HUES6 (cell line): Measurements from ENCODE around the gene AQP5.

ENCODE experiments used
- H3K27ac ChIP-seq: 2 replicates; pipeline ENCODE4 v1.7.0; 2013; ENCODE audit warnings: low read depth, mild to moderate bottlenecking, low read length, inconsistent platforms
- H3K27me3 ChIP-seq: 2 replicates; pipeline ENCODE4 v1.6.1; 2013; ENCODE audit warnings: low read length; ENCODE audit not compliant: control insufficient read depth, insufficient read depth
- H3K36me3 ChIP-seq: 2 replicates; pipeline ENCODE4 v1.6.1; 2013; ENCODE audit warnings: low read length; ENCODE audit not compliant: control insufficient read depth, insufficient read depth
- H3K4me1 ChIP-seq: 2 replicates; pipeline ENCODE4 v1.6.1; 2013; ENCODE audit warnings: low read length; ENCODE audit not compliant: control insufficient read depth, insufficient read depth
- H3K4me3 ChIP-seq: 2 replicates; pipeline ENCODE4 v1.5.1; 2013; ENCODE audit warnings: low read depth, low read length
- H3K9ac ChIP-seq: one replicate; pipeline ENCODE4 v1.6.1; 2013; ENCODE audit warnings: mild to moderate bottlenecking, low read length
- H3K9me3 ChIP-seq: 2 replicates; pipeline ENCODE4 v1.6.1; 2013; ENCODE audit warnings: low read depth, low read length; ENCODE audit not compliant: control insufficient read depth, insufficient read depth

Gene AQP5

GRCh38 chr12:49922349-49923034 is 39.2 kb upstream of the AQP5 start:
- Histone ChIP-seq H3K9ac (no peak overlapping the region), H3K4me1 (no peaks in the 10 kb centered on the region), H3K4me3 (no peak overlapping the region), H3K36me3 (no peaks in the 10 kb centered on the region), H3K27ac (no peak overlapping the region), H3K27me3 (0 out of 2 replicates have a peak, but pooled peaks cover 2% of the 10 kb centered on the region), H3K9me3 (no peaks in the 10 kb centered on the region)

- Histone ChIP-seq H3K9me3 (no peaks in the 10 kb centered on the region), H3K36me3 (no peaks in the 10 kb centered on the region), H3K27ac (no peak overlapping the region), H3K9ac (no peak overlapping the region), H3K27me3 (0 out of 2 replicates have a peak, but pooled peaks cover 2% of the 10 kb centered on the region), H3K4me1 (no peaks in the 10 kb centered on the region), H3K4me3 (no peak overlapping the region)
Observed at GRCh38 chr12:49923035-49923644, 38.5 kb upstream of the AQP5 start.

DNA sequence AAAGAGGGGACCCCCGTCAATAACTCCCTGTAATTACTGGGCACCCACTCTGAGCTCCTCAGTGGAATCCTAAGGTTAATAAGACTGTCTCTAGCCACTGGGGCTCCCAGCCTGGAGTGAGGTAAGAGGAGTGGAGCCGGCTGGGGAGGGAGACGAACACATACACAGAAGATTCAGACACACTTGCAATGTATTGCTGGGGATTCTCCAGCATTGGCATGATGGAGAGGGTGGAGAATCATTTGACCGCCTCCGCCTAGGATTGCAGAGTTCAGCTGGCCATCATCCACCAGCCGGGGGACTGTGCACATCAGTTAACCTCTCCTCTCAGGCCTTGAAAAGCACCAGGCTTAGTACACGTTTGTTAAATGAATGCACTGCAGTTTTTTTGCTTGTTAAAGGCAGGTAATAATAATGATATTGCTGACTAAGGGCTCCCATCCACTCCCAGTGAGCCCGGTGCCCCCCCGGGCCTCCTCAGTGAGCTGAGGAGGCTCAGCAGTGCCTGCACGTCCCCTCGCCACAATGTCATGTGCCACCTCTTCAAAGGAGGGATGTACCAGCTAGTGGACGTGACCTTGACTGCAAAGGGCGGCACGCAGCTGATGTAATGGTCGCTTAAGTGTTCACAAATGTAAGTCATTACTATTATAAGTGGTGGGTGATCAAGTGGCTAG is 37.7 kb upstream of the AQP5 start:
- no peak overlapping the region for H3K9ac ChIP-seq
- H3K4me1 ChIP-seq: no peaks in the 10 kb centered on the region
- H3K9me3 ChIP-seq: no peaks in the 10 kb centered on the region
- H3K27me3 ChIP-seq: 0 out of 2 replicates have a peak, but pooled peaks cover 2% of the 10 kb centered on the region
- no peaks in the 10 kb centered on the region for H3K36me3 ChIP-seq
- H3K4me3 ChIP-seq: no peak overlapping the region
- no peak overlapping the region for H3K27ac ChIP-seq

GRCh38 chr12:49924628-49925246 is 36.9 kb upstream of the AQP5 start:
- Histone ChIP-seq H3K9ac (no peak overlapping the region), H3K4me1 (no peaks in the 10 kb centered on the region), H3K36me3 (no peaks in the 10 kb centered on the region), H3K27ac (no peak overlapping the region), H3K4me3 (no peak overlapping the region), H3K9me3 (no peaks in the 10 kb centered on the region), H3K27me3 (peaks cover 2% of the 10 kb centered on the region; the same call in 1 of the 2 replicates)

DNA sequence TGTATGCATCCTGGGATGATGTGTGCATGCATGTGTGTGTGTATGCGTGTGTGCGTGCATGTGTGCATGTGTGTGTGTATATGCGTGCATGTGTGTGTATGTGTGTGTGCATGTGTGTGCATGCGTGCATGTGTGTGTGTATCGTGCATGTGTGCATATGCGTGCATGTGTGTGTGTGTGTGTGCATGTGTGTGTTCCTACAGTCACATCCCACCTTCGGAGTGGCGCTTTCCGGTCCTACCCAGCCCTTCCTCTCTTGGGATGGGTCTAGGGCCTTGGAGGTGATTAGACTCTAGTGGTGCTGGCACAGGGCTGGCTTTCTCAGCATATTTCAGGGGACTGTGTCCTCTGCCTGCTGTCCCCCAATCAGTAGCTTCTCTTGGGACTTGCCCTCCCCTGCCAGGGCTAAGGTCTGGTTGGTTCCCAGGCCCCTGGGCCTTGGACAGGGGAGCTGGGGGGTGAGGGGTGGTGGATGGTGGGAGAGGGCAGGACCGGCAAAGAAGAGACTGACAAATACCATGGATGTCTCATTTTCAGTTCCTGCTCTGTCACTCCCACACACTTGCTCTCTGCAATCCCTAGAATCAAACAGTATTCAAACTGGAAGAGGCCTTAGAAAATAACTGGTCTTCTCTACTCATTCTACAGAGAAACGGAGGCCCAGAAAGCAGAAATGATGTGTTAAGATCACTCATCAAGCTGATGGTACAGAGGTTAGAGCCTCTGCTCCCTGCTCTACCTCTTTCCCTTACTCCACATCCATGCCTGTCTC is 36.1 kb upstream of the AQP5 start:
- Histone ChIP-seq H3K36me3 (no peaks in the 10 kb centered on the region), H3K9ac (no peak overlapping the region), H3K9me3 (no peaks in the 10 kb centered on the region), H3K27me3 (peaks cover 2% of the 10 kb centered on the region; the same call in 1 of the 2 replicates), H3K27ac (no peak overlapping the region), H3K4me1 (no peaks in the 10 kb centered on the region), H3K4me3 (no peak overlapping the region)

DNA sequence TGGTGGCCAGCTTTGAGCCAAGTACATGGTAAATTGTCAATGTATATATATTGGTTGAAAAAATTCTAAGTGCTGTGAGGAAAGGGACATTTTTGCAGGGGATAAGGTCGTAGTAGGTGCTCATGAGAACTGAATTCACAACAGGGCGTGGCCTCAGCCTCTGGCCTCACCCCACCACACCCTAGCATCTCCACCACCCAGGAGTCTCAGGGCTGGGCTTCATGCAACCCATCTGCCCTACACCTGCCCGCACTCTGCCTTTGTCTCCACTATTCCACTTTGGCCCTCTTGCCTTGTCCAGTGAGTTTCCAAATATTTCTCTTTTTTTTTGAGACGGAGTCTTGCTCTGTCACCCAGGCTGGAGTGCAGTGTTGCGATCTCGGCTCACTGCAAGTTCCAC is 33.2 kb upstream of the AQP5 start:
- Histone ChIP-seq H3K4me1 (no peaks in the 10 kb centered on the region), H3K27me3 (no peaks in the 10 kb centered on the region; the same call in 1 of the 2 replicates), H3K4me3 (no peak overlapping the region), H3K27ac (no peak overlapping the region), H3K36me3 (no peaks in the 10 kb centered on the region), H3K9ac (no peak overlapping the region), H3K9me3 (no peaks in the 10 kb centered on the region)

GRCh38 chr12:49929581-49929980 is 32.1 kb upstream of the AQP5 start:
- H3K4me1 ChIP-seq: no peaks in the 10 kb centered on the region
- H3K4me3 ChIP-seq: no peak overlapping the region
- no peaks in the 10 kb centered on the region for H3K36me3 ChIP-seq
- H3K9me3 ChIP-seq: no peaks in the 10 kb centered on the region
- no peak overlapping the region for H3K27ac ChIP-seq
- no peaks in the 10 kb centered on the region; the same call in 1 of the 2 replicates for H3K27me3 ChIP-seq
- no peak overlapping the region for H3K9ac ChIP-seq

- Histone ChIP-seq H3K4me1 (no peaks in the 10 kb centered on the region), H3K36me3 (no peaks in the 10 kb centered on the region), H3K27ac (no peak overlapping the region), H3K4me3 (no peak overlapping the region), H3K9me3 (no peaks in the 10 kb centered on the region), H3K9ac (no peak overlapping the region), H3K27me3 (no peaks in the 10 kb centered on the region; the same call in 1 of the 2 replicates)
Observed at GRCh38 chr12:49930515-49931288, 31.0 kb upstream of the AQP5 start.

- no peak overlapping the region for H3K27ac ChIP-seq
- H3K9me3 ChIP-seq: no peaks in the 10 kb centered on the region
- H3K4me1 ChIP-seq: no peaks in the 10 kb centered on the region
- H3K36me3 ChIP-seq: no peaks in the 10 kb centered on the region
- no peak overlapping the region for H3K4me3 ChIP-seq
- no peak overlapping the region for H3K9ac ChIP-seq
- no peaks in the 10 kb centered on the region; the same call in 1 of the 2 replicates for H3K27me3 ChIP-seq
Observed at GRCh38 chr12:49932023-49932422, 29.6 kb upstream of the AQP5 start.

- Histone ChIP-seq H3K4me1 (no peaks in the 10 kb centered on the region), H3K36me3 (no peaks in the 10 kb centered on the region), H3K9me3 (no peaks in the 10 kb centered on the region), H3K4me3 (no peak overlapping the region), H3K27me3 (no peaks in the 10 kb centered on the region; the same call in 1 of the 2 replicates), H3K27ac (no peak overlapping the region), H3K9ac (no peak overlapping the region)
Observed at GRCh38 chr12:49932533-49933130, 29.0 kb upstream of the AQP5 start.
